GM10248 (cell line): Measurements from ENCODE around the gene PLK2.

Experiments used
- CTCF ChIA-PET: fragments of 300-600 bp; sonication (Branson Sonifier 250); formaldehyde crosslinking; extraction: SDS; loops from one replicate; lab custom pipeline; 2021; ENCODE audit warnings: antibody characterized with exemption; lab: Yijun Ruan, JAX
- POLR2A ChIA-PET: fragments of 350-650 bp; sonication (Branson Sonifier 250); formaldehyde crosslinking; extraction: SDS; loops from one replicate; lab custom pipeline; 2020; ENCODE audit warnings: antibody characterized with exemption; lab: Yijun Ruan, JAX
- DNase-seq: peaks from one replicate; pipeline ENCODE4 v3.0.0; 2012; ENCODE audit errors: extremely low spot score
- CTCF ChIP-seq: IDR thresholded peaks from 2 replicates; pipeline ENCODE4 v1.5.1; 2012; ENCODE audit warnings: mild to moderate bottlenecking, low read depth; ENCODE audit errors: extremely low read depth, missing control alignments, control extremely low read depth

Gene PLK2

GRCh38 chr5:58455066-58455465 is 4.8 kb downstream of the PLK2 start:
- ChIA-PET POLR2A (no interaction called here), CTCF (interaction anchor here (1.1 to 2.1 kb wide), 2 partner anchors 676 to 1157 kb away, joined by 5 to 6 read pairs; no protein-coding TSS in a partner anchor)
- no peak for TF ChIP-seq CTCF
- DNase-seq = no peak

- ChIA-PET CTCF (interaction anchor here (1.4 kb wide), 1 partner anchor 12 kb away, joined by 4 read pairs; no protein-coding TSS in a partner anchor), POLR2A (no interaction called here)
- TF ChIP-seq CTCF = no peak
- no peak for DNase-seq
Observed at GRCh38 chr5:58454025-58454424, 5.9 kb downstream of the PLK2 start.

DNA sequence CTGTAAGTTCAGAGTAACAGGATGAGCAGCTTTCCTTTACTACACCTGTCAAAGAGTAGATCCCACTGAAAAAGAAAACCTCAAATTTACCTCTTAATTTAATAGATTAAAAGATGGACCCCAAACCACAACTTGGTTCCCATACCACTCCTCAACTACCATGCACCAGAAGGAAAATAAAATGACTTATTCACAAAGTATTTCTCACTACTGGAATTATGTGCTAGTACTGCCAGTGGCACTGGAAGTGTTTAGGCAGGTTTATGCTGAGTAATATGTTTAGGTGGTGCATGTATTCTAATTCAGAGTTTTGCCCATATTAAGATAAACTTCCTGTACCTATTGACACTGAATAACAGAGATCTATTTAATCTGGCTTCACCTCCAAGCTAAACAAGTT is 6.6 kb downstream of the PLK2 start:
- no peak for DNase-seq
- ChIA-PET CTCF (interaction anchor here (1.4 kb wide), 1 partner anchor 11 kb away, joined by 4 read pairs; no protein-coding TSS in a partner anchor), POLR2A (no interaction called here)
- TF ChIP-seq CTCF = no peak

GRCh38 chr5:58452566-58453258 is 7.2 kb downstream of the PLK2 start:
- POLR2A ChIA-PET = no interaction called here
- TF ChIP-seq CTCF = no peak
- CTCF ChIA-PET = interaction anchor here (1.4 kb wide), 1 partner anchor 11 kb away, joined by 4 read pairs; no protein-coding TSS in a partner anchor
- no peak for DNase-seq

DNA sequence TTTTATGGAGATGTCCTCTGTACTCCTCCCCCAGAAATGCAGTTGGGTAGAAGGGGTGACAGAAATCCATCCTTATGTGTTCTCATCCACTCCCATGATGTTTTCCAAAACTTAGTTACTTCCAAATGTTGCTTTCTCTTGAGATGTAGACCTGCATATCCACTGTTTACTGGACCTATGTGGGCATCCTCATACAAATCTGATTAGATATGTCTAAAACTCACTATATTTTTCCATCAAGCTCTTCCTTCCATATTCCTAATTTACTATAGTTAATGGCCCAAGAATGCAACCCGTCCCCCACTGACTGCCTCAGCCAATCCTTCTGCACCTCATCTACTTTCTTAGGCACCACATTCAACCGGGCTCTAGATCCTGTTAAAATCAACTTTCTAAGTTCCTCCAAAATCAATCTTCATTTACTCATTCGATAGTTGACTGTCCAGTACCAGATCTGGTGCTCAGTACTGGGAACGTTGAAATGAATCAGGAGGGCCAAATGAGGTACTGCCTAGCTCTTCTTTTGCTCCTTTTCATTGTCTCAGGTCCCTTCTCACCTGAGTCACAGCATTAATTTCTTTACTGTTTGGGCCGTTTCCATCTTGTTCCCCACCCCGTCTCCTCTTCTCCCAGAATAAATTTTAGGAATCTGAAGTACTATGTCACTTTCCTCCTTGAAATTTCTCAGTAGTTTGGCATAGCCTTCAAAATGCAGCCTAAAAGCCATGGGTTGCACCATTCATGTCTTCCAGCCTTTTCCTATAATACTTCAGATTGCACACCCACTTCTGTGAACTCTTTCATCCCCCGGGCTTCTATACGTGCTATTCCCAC is 7.9 kb downstream of the PLK2 start:
- ChIA-PET POLR2A (no interaction called here), CTCF (no interaction called here)
- no peak for DNase-seq
- no peak for TF ChIP-seq CTCF

DNA sequence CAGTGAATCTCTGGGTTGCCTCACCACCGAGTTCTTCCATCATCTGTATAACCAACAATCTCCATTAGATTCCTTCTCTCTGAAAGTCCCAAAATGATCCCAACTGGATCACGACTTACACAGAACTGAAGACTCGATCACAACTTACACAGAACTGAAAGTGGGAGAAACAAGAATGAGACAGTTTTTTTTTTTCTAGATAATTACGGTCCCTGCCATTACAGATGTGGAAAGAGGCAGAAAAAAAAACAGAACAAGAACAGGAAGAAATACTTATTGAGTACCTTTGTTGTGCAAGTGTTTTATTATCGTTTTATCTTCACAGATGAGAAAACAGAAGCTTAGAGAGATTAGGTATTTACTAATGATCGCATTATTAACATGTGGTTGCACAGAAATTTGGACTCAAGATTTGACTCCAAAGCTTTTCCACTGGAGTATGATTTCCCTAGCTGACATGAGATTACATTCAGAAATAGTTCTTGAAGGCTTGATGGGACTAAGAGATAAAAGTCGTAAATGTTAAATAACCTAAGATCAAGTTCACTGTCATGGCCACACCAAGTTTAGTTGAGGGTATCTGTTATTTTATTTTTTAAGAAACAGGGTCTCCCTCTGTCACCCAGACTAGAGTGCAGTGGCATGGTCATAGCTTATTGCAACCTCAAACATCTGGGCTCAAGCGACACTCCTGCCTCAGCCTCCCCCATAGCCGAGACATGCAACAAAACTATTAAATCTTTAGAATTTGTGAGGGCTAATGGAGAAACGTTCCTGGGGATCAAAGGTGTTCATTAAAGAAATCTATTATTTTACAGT is 8.9 kb downstream of the PLK2 start:
- CTCF ChIA-PET = interaction anchor here (1.0 kb wide), 1 partner anchor 10 kb away, joined by 3 read pairs; no protein-coding TSS in a partner anchor
- DNase-seq = no peak
- POLR2A ChIA-PET = no interaction called here

More for the DNA sequence above, 8.9 kb downstream of the PLK2 start:
- TF ChIP-seq CTCF = no peak
